H1 (cell line): Measurements from ENCODE around the gene USP36. TPM values are rescaled to one million over a fixed set of nuclear protein-coding genes. Genes with fewer than 3 reads are reported as not detected.

Experiments
- ASH2L ChIP-seq: fragments of 200-600, 300-600 bp; sonication (generic); IDR thresholded peaks from one replicate; pipeline ENCODE4 v1.7.1; 2017; ENCODE audit warnings: low read length
- CBX8 ChIP-seq: fragments of 300-800, 300-1000 bp; sonication (generic); IDR thresholded peaks from 2 replicates; pipeline ENCODE4 v1.7.1; 2016; ENCODE audit warnings: low read depth, low read length, borderline replicate concordance
- EGR1 ChIP-seq: IDR thresholded peaks from 2 replicates; pipeline ENCODE4 v1.6.1; 2011; ENCODE audit warnings: low read depth, low read length, borderline replicate concordance
- GABPA ChIP-seq: IDR thresholded peaks from 2 replicates; pipeline ENCODE4 v1.6.1; 2011; ENCODE audit warnings: mild to moderate bottlenecking, low read length, moderate library complexity, borderline replicate concordance; ENCODE audit not compliant: insufficient read depth
- JUND ChIP-seq: IDR thresholded peaks from 2 replicates; pipeline ENCODE4 v1.6.1; 2011; ENCODE audit warnings: mild to moderate bottlenecking, improper control_type of control experiment, low read length
- PHF8 ChIP-seq: fragments of 200-600 bp; sonication (generic); conservative IDR thresholded peaks from 2 replicates; pipeline ENCODE4 v1.7.1; 2012; ENCODE audit warnings: low read depth, mild to moderate bottlenecking, inconsistent platforms, low read length, moderate library complexity
- POLR2A ChIP-seq, 2 experiments: IDR thresholded peaks; 1 replicate in 1 of 2; 2 replicates in 1 of 2; pipeline ENCODE4 v1.6.1; 2011; ENCODE audit warnings: low read depth in 2 of 2, low read length in 2 of 2, mild to moderate bottlenecking in 2 of 2; ENCODE audit errors: control extremely low read depth in 1 of 2
- POU5F1 ChIP-seq: IDR thresholded peaks from 2 replicates; pipeline ENCODE4 v1.6.1; 2011; ENCODE audit warnings: low read depth, mild to moderate bottlenecking, low read length, moderate library complexity
- RFX5 ChIP-seq: IDR thresholded peaks from 2 replicates; pipeline ENCODE4 v1.6.1; 2011; ENCODE audit warnings: low read depth, low read length, improper control_type of control experiment, borderline replicate concordance
- SIN3A ChIP-seq, 2 experiments: IDR thresholded peaks in 1 of 2; conservative IDR thresholded peaks in 1 of 2; 2 replicates each; pipeline ENCODE4 v1.6.1; 2011 to 2012; ENCODE audit warnings: low read length in 2 of 2, improper control_type of control experiment in 1 of 2, low read depth in 1 of 2, mild to moderate bottlenecking in 1 of 2
- SIRT6 ChIP-seq: IDR thresholded peaks from one replicate; pipeline ENCODE4 v1.7.1; 2012; ENCODE audit warnings: low read length, inconsistent platforms
- SIX5 ChIP-seq: IDR thresholded peaks from 2 replicates; pipeline ENCODE4 v1.6.1; 2011; ENCODE audit warnings: mild to moderate bottlenecking, low read depth, low read length
- SP2 ChIP-seq: IDR thresholded peaks from 2 replicates; pipeline ENCODE4 v1.6.1; 2012; ENCODE audit warnings: mild to moderate bottlenecking, low read length, inconsistent platforms
- USF2 ChIP-seq: IDR thresholded peaks from 2 replicates; pipeline ENCODE4 v1.6.1; 2011; ENCODE audit warnings: low read length, improper control_type of control experiment
- polyA plus RNA-seq, 7 experiments: library from polyadenylated mRNA; depleted of rRNA in 3 of 7; stranded (reverse) in 5 of 7; unstranded in 2 of 7; fragments of >200 nt in 5 of 7; fragments of 200-250 nt in 2 of 7; gene quantifications; 1 replicate in 5 of 7; 2 replicates in 1 of 7; 4 replicates in 1 of 7; pipeline versions ENCODE4 v1.2.1 to v1.2.3, GENCODE V29; 2011 to 2013; ENCODE audit warnings: missing spikeins in 2 of 7, mixed read lengths in 2 of 7
- total RNA-seq: library from RNA; stranded (reverse); fragmentation: NEBNext Ultra II Directional; extraction: Animal tissue kit (Norgen Biotek cat#: 25700); gene quantifications from 2 replicates; pipeline ENCODE4 v1.2.1, GENCODE V29; 2021
- TF ChIP-seq, protein P1 (sequence below): IDR thresholded peaks from 2 replicates; pipeline ENCODE4 v1.6.1; 2012; ENCODE audit warnings: inconsistent platforms
- TF ChIP-seq, protein P2 (sequence below): IDR thresholded peaks from 2 replicates; pipeline ENCODE4 v1.6.1; 2011; ENCODE audit warnings: low read depth, mild to moderate bottlenecking, low read length; ENCODE audit not compliant: insufficient read depth

USP36 gene
- total and polyA plus RNA-seq, 2 of the 8 experiments (the other 6 are each of a cell fraction or from before 2014, with no cell fraction given), result 40.7 to 67.7 TPM

DNA sequence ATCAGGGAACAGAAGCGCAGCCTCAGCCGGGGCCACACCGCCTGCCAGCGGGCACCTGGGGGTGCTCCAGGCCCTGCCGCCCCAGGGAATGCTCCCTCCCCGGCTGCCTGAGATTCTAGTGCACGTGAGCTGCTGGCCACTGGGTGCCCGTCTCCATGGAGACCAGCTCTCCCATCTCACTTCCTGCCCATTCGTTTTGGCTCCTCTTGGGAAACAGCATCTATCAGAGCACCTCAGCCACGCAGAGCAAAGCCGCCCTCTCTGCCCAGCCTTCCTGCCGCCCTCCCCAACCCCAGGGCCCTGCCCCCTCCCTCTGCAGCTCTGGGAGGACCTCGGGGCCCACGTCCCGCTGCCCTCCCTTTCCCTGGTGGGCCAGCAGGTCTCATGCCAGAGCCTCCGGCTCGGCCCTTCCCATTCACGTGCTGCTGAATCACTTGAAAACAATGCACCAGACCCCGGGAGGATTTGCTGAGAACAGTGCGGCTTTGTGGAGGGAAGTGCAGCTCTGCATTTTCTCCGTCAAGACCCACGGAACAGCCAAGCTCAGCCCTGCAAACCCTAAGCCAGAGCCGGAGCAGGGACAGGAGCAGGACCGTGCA is 43.0 kb upstream of the USP36 start (continued):
- no peak for TF ChIP-seq SP2
- no peak for TF ChIP-seq SIRT6
- no peak for TF ChIP-seq POU5F1
- TF ChIP-seq GABPA, result no peak; the same call in 1 of the 2 replicates
- TF ChIP-seq SIN3A (conservative IDR thresholded peaks at IDR 0.05 in 1 of 2, IDR thresholded peaks at IDR 0.05 in 1 of 2; ENCODE audit: low read depth in 1 of 2, low read length in 2 of 2), result peak in 1 of 2 experiments; percentile 29; a peak in 1 of 4 replicates
- TF ChIP-seq, protein P1, sequence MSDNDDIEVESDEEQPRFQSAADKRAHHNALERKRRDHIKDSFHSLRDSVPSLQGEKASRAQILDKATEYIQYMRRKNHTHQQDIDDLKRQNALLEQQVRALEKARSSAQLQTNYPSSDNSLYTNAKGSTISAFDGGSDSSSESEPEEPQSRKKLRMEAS, result peak; percentile 66
- TF ChIP-seq CBX8, result no peak
- 0 out of 2 replicates have a peak, but pooled peaks have one; percentile 31 for TF ChIP-seq JUND
- TF ChIP-seq SIX5, result no peak
- TF ChIP-seq RFX5, result no peak
- TF ChIP-seq, protein P2, sequence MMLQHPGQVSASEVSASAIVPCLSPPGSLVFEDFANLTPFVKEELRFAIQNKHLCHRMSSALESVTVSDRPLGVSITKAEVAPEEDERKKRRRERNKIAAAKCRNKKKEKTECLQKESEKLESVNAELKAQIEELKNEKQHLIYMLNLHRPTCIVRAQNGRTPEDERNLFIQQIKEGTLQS, result no peak
- 0 out of 2 replicates have a peak, but pooled peaks have one; percentile 11 for TF ChIP-seq USF2
- TF ChIP-seq ASH2L, result peak; percentile 20
- no peak for TF ChIP-seq EGR1
- no peak for TF ChIP-seq PHF8
- no peak; a peak in 1 of 3 replicates for TF ChIP-seq POLR2A (IDR thresholded peaks at IDR 0.05; ENCODE audit: control extremely low read depth in 1 of 2, low read depth in 2 of 2, low read length in 2 of 2)
